ENCODE measurements around the gene ITGB2. TPM values are rescaled to one million over a fixed set of nuclear protein-coding genes. Genes with fewer than 3 reads are reported as not detected.

The ITGB2 gene
- total RNA-seq, 1 experiment from 2014 or later = 1.5 TPM

GRCh38 chr21:44965251-44966022 is 44.7 kb upstream of the ITGB2 start:
- no peaks in the 10 kb centered on the region for H3K9me3 ChIP-seq (ENCODE audit: control insufficient read depth in 1 of 2, insufficient read depth in 1 of 2, low read depth in 1 of 2, low read length in 2 of 2)
- H3K4me1 ChIP-seq (ENCODE audit: control insufficient read depth in 1 of 2, insufficient read depth in 2 of 2, low read length in 2 of 2) = no peaks in the 10 kb centered on the region
- no peak for TF ChIP-seq ATF3 (IDR thresholded peaks at IDR 0.05)
- TF ChIP-seq CEBPB (IDR thresholded peaks at IDR 0.05; ENCODE audit: low read depth) = no peak
- TF ChIP-seq POLR2AphosphoS5 (IDR thresholded peaks at IDR 0.05; ENCODE audit: low read depth, low read length) = no peak
- TF ChIP-seq FOSL1 (IDR thresholded peaks at IDR 0.05; ENCODE audit: low read depth) = no peak
- TF ChIP-seq, protein P1, sequence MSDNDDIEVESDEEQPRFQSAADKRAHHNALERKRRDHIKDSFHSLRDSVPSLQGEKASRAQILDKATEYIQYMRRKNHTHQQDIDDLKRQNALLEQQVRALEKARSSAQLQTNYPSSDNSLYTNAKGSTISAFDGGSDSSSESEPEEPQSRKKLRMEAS (IDR thresholded peaks at IDR 0.05) = no peak
- TF ChIP-seq REST (IDR thresholded peaks at IDR 0.05; ENCODE audit: low read depth) = no peak
- no peak for TF ChIP-seq YY1 (IDR thresholded peaks at IDR 0.05; ENCODE audit: extremely low read depth, insufficient replicate concordance, low read depth, low read length)
- TF ChIP-seq EZH2phosphoT487 (IDR thresholded peaks at IDR 0.05; ENCODE audit: borderline replicate concordance) = no peak
- TF ChIP-seq RAD21 (IDR thresholded peaks at IDR 0.05; ENCODE audit: low read depth) = no peak
- TF ChIP-seq CTCF (IDR thresholded peaks at IDR 0.05 in 2 of 3, conservative IDR thresholded peaks at IDR 0.05 in 1 of 3; ENCODE audit: borderline replicate concordance in 1 of 3, insufficient read depth in 1 of 3, low read depth in 2 of 3, low read length in 2 of 3) = no peak
- TF ChIP-seq SP1 (IDR thresholded peaks at IDR 0.05; ENCODE audit: low read depth) = no peak
- TF ChIP-seq, protein P2, sequence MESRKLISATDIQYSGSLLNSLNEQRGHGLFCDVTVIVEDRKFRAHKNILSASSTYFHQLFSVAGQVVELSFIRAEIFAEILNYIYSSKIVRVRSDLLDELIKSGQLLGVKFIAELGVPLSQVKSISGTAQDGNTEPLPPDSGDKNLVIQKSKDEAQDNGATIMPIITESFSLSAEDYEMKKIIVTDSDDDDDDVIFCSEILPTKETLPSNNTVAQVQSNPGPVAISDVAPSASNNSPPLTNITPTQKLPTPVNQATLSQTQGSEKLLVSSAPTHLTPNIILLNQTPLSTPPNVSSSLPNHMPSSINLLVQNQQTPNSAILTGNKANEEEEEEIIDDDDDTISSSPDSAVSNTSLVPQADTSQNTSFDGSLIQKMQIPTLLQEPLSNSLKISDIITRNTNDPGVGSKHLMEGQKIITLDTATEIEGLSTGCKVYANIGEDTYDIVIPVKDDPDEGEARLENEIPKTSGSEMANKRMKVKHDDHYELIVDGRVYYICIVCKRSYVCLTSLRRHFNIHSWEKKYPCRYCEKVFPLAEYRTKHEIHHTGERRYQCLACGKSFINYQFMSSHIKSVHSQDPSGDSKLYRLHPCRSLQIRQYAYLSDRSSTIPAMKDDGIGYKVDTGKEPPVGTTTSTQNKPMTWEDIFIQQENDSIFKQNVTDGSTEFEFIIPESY (IDR thresholded peaks at IDR 0.05; ENCODE audit: extremely low read depth, insufficient replicate concordance, low read length) = no peak
- TF ChIP-seq SIN3A (IDR thresholded peaks at IDR 0.05; ENCODE audit: low read depth) = no peak
- TF ChIP-seq POLR2A (IDR thresholded peaks at IDR 0.05; ENCODE audit: borderline replicate concordance, extremely low read depth, insufficient read depth, insufficient read length) = no peak
- no peak for TF ChIP-seq EZH2 (IDR thresholded peaks at IDR 0.05)
- TF ChIP-seq EGR1 (IDR thresholded peaks at IDR 0.05; ENCODE audit: low read depth) = no peak
- no peak for TF ChIP-seq ZFX (IDR thresholded peaks at IDR 0.05)
- no peak for TF ChIP-seq SRF (IDR thresholded peaks at IDR 0.05; ENCODE audit: low read depth)
- no peak overlapping the region for H3K4me2 ChIP-seq (ENCODE audit: low read length)
- intact Hi-C loops (cut with micrococcal nuclease) = no loop called here
- peaks cover 14 to 42% of the 10 kb centered on the region in 2 experiments for H3K36me3 ChIP-seq (ENCODE audit: control insufficient read depth in 1 of 2, insufficient read depth in 2 of 2, low read length in 2 of 2)
- no peaks in the 10 kb centered on the region for H3K9me2 ChIP-seq (ENCODE audit: insufficient read depth)
- no peak overlapping the region for H3K27ac ChIP-seq (ENCODE audit: low read depth, low read length)
- peaks cover 51% of the 10 kb centered on the region for H3K79me2 ChIP-seq (ENCODE audit: insufficient read depth, low read length)
- H3K27me3 ChIP-seq (ENCODE audit: insufficient read depth, low read length) = no peaks in the 10 kb centered on the region
- ChIA-PET POLR2A (no interaction called here), RAD21 (ENCODE audit: low non-redundant PET in 1 of 2, low total read pairs in 2 of 2, uncharacterized antibody in 2 of 2, unreplicated experiment in 2 of 2) (no interaction called here), CTCF (no interaction called here)
- no peaks in the 10 kb centered on the region for H4K20me1 ChIP-seq (ENCODE audit: insufficient read depth)
- H2AFZ ChIP-seq (ENCODE audit: low read depth, low read length, poor library complexity, severe bottlenecking) = no peak overlapping the region
- no peak overlapping the region for H3K9ac ChIP-seq (ENCODE audit: low read length)
- no peak overlapping the region for H3K4me3 ChIP-seq (replicated peaks in 1 of 2; ENCODE audit: low read depth in 1 of 2, low read length in 2 of 2)
- ATAC-seq (no peak), DNase-seq (ENCODE audit: low read depth, low spot score) (no peak)
- BruUV-seq (replicated peaks) = no TSS peak
